Activated T-helper 1 cell treated with Interleukin-2 at 50 U/mL for 16 hours (primary cell): Measurements from ENCODE around the gene DTX2.
"Not testable (repeated sequence)": the region's sequence is repeated elsewhere in the genome, so short reads cannot be mapped to it uniquely, and the experiment has no call there.

Experiments
- DNase-seq: peaks from one replicate; pipeline ENCODE4 v3.0.0-alpha.2; 2020; ENCODE audit warnings: low read depth

Gene DTX2

DNA sequence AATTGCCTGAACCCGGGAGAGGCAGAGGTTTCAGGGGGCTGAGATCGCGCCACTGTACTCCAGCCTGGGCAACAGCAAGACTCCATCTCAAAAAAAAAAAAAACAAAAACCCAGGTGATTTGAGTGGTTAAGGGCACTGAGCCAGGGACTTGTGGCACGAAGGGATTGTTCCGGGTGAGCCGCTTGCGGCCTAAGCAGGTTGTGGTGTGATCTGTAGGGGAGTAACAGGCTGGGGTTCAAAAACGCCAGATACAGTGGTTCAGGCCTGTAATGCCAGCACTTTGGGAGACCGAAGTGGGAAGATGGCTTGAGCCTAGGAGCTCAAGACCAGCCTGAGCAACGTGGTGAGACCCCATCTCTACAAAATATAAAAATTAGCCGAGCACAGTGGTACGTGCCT is 17.7 kb upstream of the DTX2 start:
- not testable (repeated sequence) for DNase-seq

GRCh38 chr7:76445577-76446008 is 15.9 kb upstream of the DTX2 start:
- DNase-seq, result not testable (repeated sequence)

- DNase-seq, result not testable (repeated sequence)
These were observed 4.5 kb upstream of the DTX2 start for GRCh38 chr7:76457017-76457416.

GRCh38 chr7:76458504-76458903 is 3.0 kb upstream of the DTX2 start:
- DNase-seq, result not testable (repeated sequence)

DNA sequence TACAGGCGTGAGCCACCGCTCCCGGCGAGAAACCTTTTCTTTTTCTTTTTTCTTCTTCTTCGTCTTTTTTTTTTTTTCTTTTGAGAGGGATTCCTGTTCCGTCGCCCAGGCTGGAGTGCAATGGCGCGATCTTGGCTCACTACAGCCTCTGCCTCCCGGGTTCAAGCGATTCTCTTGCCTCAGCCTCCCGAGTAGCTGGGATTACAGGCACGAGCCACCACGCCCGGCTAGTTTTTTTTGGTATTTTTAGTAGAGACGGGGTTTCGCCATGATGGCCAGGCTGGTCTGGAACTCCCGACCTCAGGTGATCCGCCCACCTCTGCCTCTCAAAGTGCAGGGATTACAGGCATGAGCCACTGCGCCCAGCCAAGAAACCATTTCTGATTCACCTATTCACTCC is 742 bp upstream of the DTX2 start:
- not testable (repeated sequence) for DNase-seq

GRCh38 chr7:76462271-76462882 is 868 bp downstream of the DTX2 start:
- DNase-seq, result not testable (repeated sequence)

DNA sequence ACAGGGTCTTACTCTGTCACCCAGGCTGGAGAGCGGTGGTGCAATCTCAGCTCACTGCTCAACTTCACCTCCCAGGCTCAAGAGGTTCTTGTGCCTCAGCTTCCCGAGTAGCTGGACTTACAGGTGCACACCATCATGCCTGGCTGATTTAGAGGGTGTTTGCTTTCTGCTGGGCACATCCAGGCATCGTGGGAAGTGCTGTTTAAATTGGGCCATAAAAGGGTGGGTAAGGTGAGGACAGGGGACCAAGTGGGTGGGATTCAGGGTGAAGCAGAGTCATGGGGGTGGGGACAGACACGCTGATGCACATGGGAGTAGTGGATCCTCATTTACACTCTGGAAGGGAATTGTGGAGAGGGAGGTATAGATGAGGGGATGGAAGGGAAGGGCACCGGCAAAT is 3.5 kb downstream of the DTX2 start:
- not testable (repeated sequence) for DNase-seq

GRCh38 chr7:76465950-76466349 is 4.4 kb downstream of the DTX2 start:
- not testable (repeated sequence) for DNase-seq

- DNase-seq, result not testable (repeated sequence)
These were observed 6.4 kb downstream of the DTX2 start for GRCh38 chr7:76467743-76468404.

- DNase-seq, result not testable (repeated sequence)
These were observed 10.2 kb downstream of the DTX2 start for GRCh38 chr7:76471556-76472221.

GRCh38 chr7:76473097-76473496 is 11.6 kb downstream of the DTX2 start:
- DNase-seq, result not testable (repeated sequence)

DNA sequence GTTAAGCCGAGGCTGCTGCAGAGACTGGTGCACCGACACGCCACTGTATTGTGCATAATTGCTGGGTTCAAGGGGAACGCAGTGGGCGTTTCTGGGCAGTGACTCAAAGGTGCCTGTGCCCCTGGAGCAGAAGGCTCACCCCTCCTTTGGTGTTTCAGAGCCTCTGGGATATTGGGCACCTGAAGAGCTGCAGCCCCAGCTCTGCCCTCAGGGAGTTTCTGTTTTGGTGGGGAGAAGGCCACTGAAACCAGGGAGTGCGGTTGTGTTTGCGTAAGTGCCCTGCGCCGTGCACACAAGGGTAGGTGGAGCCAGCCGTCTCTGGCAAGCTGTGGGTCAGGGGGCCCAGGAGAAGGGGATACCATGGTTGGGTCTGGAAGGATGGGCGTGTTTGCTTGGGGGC is 14.8 kb downstream of the DTX2 start:
- not testable (repeated sequence) for DNase-seq

DNA sequence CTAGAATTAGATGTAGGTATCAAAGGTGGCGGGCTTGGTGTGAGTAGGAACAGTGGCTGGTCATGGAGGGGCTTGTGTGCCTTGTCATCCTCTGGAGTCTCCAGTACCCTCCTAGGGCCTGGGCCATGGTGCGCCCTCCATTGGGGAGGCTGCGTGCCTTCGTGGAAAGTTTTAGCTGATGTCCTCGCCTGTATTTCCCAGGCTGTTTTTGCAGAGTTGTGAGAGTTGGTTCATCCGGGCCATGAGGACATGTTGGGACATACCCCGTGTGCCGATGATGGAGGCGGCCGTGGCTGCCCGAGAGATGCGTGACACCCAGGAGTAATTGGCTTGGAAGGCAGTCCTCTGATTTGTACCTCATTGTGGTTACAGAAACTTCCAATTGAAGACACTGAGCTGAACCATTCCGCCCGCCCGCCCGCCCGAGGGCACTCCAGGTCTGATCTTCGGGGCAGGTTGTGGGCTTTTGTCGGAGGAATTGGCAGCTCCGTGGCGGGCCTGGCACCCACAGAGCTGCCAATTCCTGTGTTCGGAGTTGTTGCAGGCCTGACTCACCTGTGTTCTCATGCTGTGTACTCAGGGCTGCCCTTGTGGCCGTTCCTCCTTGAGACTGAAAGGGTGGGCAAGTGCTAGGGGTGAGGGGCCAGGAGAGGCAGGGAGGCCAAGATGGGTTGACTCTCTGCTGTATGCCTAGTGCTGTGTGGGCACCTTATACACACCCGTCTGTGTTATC is 15.4 kb downstream of the DTX2 start:
- not testable (repeated sequence) for DNase-seq

- DNase-seq, result not testable (repeated sequence)
These were observed 18.1 kb downstream of the DTX2 start for GRCh38 chr7:76479628-76480027.

DNA sequence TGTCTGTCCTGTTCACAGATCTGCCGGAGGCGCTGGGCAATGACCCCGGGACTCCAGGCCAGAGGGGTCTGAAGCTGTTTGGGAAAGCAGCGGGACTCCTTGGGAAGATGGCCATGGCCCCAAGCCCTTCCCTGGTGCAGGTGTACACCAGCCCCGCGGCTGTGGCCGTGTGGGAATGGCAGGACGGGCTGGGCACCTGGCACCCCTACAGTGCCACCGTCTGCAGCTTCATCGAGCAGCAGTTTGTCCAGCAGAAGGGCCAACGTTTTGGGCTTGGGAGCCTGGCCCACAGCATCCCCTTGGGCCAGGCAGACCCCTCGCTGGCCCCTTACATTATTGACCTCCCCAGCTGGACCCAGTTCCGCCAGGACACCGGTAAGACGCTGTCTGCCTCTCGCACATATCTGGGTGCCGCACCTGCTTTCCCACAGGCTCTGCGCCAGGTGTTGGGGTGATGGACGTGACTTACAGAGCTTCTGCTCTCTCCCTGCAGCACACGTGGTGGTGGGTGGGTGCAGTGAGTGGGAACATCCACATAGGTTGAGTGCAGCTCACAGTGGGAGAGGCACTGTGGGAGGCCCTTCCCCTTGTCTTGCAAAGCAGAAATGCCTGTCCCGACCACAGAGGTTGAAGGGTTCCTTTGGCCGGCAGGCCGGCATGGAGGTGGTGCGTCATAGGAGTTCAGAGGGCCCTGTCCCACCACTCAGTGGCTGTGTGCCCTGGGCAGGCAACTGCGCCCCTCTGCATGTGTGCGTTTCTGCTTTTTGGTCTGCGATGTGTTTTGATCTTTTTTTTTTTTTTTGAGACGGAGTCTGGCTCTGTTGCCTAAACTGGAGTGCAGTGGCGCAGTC is 19.1 kb downstream of the DTX2 start:
- DNase-seq, result not testable (repeated sequence)

GRCh38 chr7:76482660-76483059 is 21.2 kb downstream of the DTX2 start:
- not testable (repeated sequence) for DNase-seq

- DNase-seq, result not testable (repeated sequence)
These were observed 21.6 kb downstream of the DTX2 start for GRCh38 chr7:76483081-76483480.

- not testable (repeated sequence) for DNase-seq
These were observed 22.9 kb downstream of the DTX2 start for GRCh38 chr7:76484456-76484855.

DNA sequence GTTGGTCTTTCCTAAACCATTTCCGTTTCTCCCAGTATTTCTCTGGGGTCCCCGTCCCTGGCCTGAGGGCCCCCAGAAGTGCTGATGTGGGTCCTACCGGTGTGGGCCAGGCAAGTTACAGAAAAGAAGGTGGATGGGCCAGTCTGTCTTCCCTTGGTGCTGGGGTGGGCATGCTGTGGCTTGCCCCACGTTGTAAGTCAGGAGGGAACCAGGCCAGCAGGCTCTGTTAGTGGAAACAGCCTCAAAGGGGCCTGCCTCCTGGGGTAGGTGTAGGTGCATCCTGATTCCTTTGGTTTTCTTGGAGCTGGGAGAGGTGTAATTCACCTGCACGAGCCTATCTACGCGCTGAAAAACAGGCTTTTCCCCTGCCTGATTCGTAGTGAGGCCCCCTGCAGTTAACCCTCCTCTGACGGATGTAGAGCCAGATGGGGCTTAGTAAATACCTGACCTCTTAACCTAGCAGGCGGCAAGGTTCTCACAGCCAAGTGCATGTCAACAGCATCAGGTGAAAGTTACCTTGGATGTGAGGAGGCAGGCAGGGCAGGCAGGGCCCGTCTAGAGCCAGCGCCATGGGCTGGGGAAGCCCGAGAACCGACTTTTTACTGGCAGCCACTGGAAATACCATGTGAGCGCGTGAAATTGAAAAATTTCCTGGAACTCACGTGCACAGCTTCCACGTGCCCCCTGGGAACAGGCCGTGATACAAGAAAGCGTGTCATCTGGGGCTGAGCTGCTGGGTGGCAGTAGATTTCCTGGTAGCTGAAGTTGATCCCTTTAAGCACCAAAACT is 24.5 kb downstream of the DTX2 start:
- DNase-seq, result not testable (repeated sequence)

- not testable (repeated sequence) for DNase-seq
These were observed 25.1 kb downstream of the DTX2 start for GRCh38 chr7:76486618-76487017.

GRCh38 chr7:76487969-76488368 is 26.5 kb downstream of the DTX2 start:
- not testable (repeated sequence) for DNase-seq
